ENCODE measurements around the gene AFF1.

AFF1 gene

DNA sequence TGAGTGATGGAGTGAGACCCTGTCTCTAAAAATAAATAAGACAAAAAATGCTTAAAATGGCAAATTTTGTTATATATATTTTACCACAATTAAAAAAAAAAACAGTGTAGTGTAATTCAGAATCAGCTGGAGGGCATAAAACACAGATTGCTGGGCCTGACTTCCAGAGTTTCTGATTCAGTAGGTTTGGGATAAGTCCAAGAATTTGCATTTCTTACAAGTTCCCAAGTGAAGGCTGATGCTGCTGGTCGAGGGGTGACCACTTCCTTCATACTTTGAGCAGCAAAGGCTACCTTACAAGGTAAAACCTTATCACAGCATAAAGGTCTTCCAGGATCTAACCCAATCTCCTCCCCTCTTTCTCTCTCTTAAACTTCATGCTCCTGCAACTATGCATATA lies 244.9 kb downstream of the AFF1 start:
- DNase-seq, result no peak

DNA sequence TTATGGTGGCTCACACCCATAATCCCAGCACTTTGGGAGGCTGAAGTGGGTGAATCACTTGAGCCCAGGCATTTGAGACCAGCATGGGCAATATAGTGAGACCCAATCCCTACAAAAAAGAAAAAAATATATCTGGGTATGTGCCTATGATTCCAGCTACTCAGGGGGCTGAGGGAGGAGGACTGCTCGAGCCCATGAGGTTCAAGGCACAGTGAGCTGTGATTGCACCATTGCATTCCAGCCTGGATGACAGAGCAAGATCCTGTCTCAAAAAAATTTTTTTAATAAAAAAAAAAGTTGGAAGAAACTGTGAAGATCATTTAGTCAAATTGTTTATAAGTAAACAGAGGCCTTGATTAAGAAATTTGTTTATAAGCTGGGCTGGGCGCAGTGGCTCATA lies 246.0 kb downstream of the AFF1 start:
- DNase-seq, result no peak

DNA sequence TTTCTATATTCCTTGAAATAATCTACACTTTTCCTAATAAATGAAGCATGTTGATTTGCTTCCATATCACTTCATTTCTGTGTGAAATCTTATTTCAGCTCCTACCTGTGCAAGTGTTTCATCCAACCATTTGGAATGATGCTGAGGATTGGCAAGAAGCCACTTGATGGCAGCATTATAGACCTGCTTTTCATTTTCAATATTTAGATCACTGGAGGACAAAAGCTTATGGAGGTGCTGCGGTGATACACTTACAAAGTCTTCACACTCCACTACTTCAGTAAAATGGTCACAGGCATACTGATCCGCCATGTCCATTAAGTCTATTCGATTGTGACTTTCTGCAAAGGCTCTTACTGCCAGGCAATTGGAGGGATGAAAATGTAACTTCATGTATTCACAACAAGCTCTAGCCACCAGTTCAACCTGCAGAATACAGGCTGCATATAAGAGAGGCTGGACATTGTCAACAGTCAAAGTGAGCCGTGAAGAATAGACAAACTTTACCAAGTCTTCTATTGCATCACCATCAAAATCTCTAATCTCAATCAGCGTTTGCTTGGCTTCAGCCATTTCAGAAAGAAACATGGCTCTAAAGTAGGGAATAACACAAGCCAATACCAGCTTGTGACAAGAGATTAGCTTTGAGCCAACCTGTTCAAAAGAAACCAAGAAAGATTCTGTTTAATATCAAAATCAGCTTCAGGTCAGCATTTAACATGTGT lies 250.5 kb downstream of the AFF1 start:
- DNase-seq, result no peak

DNA sequence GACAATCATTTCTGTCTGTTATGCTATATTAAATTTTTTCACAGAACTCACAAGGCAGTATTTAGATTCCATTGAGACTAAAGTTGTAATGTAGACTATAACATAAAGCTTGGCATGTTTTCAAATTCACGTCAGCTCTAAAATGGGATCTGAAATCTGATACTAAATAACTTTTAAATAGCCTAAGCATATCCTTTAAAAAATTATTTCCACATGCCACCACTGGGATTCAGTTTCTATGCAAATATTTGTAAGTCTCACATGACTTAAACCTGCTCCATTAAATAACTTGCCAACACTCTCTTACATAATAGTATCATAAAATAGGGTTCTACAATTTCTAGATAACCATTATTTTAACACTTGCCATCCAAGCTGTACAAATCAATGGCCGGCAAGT lies 253.2 kb downstream of the AFF1 start:
- no peak for DNase-seq

DNA sequence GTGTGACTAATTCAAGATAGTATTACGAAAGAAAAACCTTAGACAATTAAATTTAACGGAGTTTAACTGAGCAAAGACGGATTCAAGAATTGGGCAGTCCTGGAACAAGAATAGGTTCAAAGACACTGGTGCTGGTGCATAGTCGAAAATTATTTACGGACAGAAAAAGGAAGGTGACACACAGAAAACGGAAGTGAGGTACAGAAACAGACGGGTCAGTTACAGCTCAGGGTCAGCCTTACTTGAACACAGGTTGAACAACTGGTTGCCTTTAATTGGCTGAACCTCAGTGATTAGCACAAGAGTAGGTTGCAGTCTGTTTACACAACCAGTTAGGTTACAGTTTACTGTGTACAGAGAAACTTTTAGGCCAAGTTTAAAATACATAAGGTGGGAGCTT lies 254.1 kb downstream of the AFF1 start:
- no peak for DNase-seq

Measured in inflammatory macrophage (primary cell).